GM18951 (cell line): ENCODE results near the gene MRPS10.

Experiments
- POLR2A ChIP-seq: IDR thresholded peaks from 4 replicates; pipeline ENCODE4 v1.6.1; 2011; ENCODE audit warnings: mild to moderate bottlenecking; ENCODE audit not compliant: insufficient read length, insufficient read depth; ENCODE audit errors: extremely low read depth
- in situ Hi-C: fragments of 300-500 bp; cut with MboI; formaldehyde crosslinking; loops from one replicate; pipeline ENCODE4 v1.12.0; 2022; ENCODE audit warnings: low sequenced_read_pairs, mixed read lengths, inconsistent platforms; ENCODE audit not compliant: unreplicated experiment

The MRPS10 gene

GRCh38 chr6:42217519-42218367, at the start of gene MRPS10:
MRPS10 (minus strand) TSS chr6:42217861; CDS start chr6:42217849, 12 bp downstream.
- peak; percentile 93 for TF ChIP-seq POLR2A
- in situ Hi-C loops, result no loop called here

GRCh38 chr6:42266538-42266937, 48.9 kb upstream of the MRPS10 start:
- in situ Hi-C loops, result loop anchor here (25.0 kb wide), 1 partner anchor 271 kb away; no protein-coding TSS in a partner anchor
- no peak for TF ChIP-seq POLR2A

GRCh38 chr6:42264852-42265390, 47.3 kb upstream of the MRPS10 start:
- no peak for TF ChIP-seq POLR2A
- in situ Hi-C loops, result loop anchor here (25.0 kb wide), 1 partner anchor 272 kb away; no protein-coding TSS in a partner anchor

GRCh38 chr6:42264162-42264851, 46.6 kb upstream of the MRPS10 start:
- TF ChIP-seq POLR2A, result no peak
- in situ Hi-C loops, result loop anchor here (25.0 kb wide), 1 partner anchor 273 kb away; no protein-coding TSS in a partner anchor

GRCh38 chr6:42263165-42263728, 45.6 kb upstream of the MRPS10 start:
- TF ChIP-seq POLR2A, result no peak
- in situ Hi-C loops, result loop anchor here (25.0 kb wide), 1 partner anchor 274 kb away; no protein-coding TSS in a partner anchor

GRCh38 chr6:42260972-42261371, 43.3 kb upstream of the MRPS10 start:
- no peak for TF ChIP-seq POLR2A
- in situ Hi-C loops, result loop anchor here (25.0 kb wide), 1 partner anchor 276 kb away; no protein-coding TSS in a partner anchor

- TF ChIP-seq POLR2A, result no peak
- in situ Hi-C loops, result loop anchor here (25.0 kb wide), 1 partner anchor 277 kb away; no protein-coding TSS in a partner anchor
Measured at GRCh38 chr6:42260396-42260888, 42.8 kb upstream of the MRPS10 start.

- no peak for TF ChIP-seq POLR2A
- in situ Hi-C loops, result loop anchor here (25.0 kb wide), 1 partner anchor 277 kb away; no protein-coding TSS in a partner anchor
Measured at GRCh38 chr6:42259841-42260395, 42.3 kb upstream of the MRPS10 start.

GRCh38 chr6:42259286-42259685, 41.6 kb upstream of the MRPS10 start:
- no peak for TF ChIP-seq POLR2A
- in situ Hi-C loops, result loop anchor here (25.0 kb wide), 1 partner anchor 278 kb away; no protein-coding TSS in a partner anchor

- no peak for TF ChIP-seq POLR2A
- in situ Hi-C loops, result loop anchor here (25.0 kb wide), 1 partner anchor 280 kb away; no protein-coding TSS in a partner anchor
Measured at GRCh38 chr6:42257614-42258013, 40.0 kb upstream of the MRPS10 start.

- in situ Hi-C loops, result loop anchor here (25.0 kb wide), 1 partner anchor 280 kb away; no protein-coding TSS in a partner anchor
- TF ChIP-seq POLR2A, result no peak
Measured at GRCh38 chr6:42257063-42257462, 39.4 kb upstream of the MRPS10 start.

GRCh38 chr6:42255050-42255449, 37.4 kb upstream of the MRPS10 start:
- in situ Hi-C loops, result loop anchor here (25.0 kb wide), 1 partner anchor 282 kb away; no protein-coding TSS in a partner anchor
- no peak for TF ChIP-seq POLR2A

GRCh38 chr6:42254505-42254904, 36.8 kb upstream of the MRPS10 start:
- no peak for TF ChIP-seq POLR2A
- in situ Hi-C loops, result loop anchor here (25.0 kb wide), 1 partner anchor 283 kb away; no protein-coding TSS in a partner anchor
